NOMO-1 (cell line): Measurements from ENCODE around the gene COQ7.
A peak's percentile ranks its signal among the peaks of the same experiment; 100 is the strongest.

Source experiments
- DNase-seq, 2 experiments: peaks; one replicate each; lab custom pipeline; 2025; ENCODE audit not compliant: unreplicated experiment in 2 of 2; lab: John Stamatoyannopoulos, UW

COQ7 gene

DNA sequence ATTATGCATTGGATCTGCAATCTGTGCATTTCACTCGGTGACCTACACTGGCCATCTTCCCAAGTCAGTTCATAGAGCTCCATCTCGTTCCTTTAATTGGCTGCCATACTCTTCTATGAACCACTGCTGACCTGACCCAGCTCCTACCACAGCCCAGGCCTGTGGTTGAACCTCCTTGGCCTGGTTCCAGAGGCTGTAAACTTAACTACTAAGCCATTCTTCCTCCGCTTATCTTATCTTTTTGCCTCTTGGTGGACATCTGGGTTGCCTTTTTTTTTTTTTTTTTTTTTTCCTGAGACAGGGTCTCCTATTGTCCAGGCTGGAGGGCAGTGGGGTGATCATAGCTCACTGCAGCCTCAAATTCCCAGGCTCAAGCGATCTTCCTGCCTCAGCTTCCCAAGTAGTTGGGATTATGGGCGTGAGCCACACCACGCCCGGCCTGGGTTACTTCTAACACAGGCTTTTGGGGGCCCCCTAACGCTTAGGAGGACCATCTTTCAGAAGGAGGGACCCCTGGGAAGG lies 18.3 kb downstream of the COQ7 start:
- peak in 1 of 2 experiments; percentile 27 for DNase-seq

DNA sequence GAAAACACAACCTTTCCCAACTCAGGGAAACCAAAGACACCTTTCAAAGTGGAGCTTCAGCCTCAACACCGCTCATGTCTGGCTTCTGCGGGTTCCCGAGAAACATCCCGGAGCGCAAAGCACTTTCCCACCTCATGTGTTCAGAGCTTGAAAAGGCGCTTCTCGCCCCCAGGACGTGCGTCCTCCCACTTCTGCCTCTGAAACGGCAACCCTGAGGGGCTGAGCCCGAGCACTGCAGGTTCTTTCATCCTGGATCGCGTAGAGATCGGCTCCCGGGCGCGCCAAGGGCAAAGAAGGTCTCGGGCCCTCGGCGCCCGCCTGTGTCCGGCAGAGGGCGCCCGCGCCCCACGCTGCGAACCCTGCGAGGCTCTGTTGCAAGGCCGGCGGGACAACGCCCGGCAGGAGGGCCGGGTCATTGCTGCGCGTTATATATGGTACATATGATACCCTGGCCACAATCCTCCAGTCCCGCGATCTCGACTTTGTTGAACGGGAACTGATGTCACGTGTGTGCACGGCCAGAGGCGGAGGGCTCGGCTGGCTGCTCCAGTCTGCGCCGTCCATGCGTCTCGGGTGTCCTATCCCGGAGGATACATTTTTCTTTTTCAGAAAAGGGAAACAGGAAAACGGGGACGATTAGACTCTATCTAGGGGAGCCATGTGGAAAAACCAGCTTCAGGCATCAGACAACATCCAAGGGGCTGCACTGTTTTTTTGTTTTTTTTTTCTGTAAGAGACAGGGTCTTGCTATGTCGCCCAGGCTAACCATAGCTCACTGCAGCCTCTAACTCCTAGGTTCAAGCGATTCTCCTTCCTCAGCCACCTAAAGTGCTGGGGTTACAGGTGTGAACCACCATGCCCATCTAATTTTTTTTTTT lies 19.1 kb downstream of the COQ7 start:
- DNase-seq: peak; percentile 90 to 96

DNA sequence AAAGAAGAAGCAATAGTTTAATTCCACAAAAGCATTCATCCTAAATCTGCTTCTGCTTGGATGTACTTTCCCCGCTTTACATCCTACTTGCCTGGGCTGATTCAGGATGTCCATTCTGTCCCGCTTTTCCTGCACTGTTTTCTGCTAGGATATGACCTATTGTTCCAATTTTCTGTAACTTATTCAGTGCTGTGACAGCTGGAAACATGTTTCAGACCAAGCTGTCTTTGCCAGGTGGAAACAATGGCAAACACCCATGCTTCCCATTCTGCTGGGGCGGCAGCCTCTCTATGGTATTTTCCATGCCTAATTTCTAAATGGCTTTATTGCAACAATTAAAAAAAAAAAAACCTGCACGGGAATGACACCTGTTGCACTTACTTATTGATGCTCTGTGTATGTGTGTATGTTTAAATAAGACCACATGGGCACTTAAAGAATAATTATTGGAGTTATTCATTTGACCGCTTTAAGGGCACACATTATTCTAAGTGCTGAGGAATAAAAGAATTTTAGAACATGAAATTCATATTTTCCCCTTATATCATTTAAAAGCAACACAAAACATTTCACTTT lies 21.0 kb downstream of the COQ7 start:
- DNase-seq: no peak

DNA sequence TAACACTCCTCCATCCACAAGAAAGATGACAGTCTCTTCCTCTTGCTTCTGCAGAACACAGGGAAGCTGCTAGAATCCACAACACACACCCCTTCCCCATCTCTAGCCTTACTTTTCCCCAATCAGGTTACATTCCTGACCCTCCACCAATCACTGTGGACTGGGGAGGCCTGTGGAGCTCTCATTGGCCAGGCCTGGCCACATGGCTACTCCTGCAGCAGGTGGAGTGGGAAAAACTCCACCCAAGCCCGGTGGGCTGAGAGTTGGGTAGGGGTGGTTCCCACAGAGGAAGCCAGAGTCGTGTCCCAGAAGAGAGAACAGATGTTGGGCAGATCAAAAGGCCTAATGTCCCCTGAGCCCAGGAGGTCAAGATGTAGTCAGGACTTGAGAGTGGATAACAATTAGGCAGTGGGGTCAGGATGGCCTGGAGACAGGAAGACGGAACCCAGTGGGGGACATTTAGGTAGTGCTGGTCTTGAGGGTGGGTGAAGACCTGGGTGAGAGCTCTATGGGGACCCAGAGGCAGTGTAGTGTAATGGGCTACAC lies 22.1 kb downstream of the COQ7 start:
- DNase-seq: no peak

DNA sequence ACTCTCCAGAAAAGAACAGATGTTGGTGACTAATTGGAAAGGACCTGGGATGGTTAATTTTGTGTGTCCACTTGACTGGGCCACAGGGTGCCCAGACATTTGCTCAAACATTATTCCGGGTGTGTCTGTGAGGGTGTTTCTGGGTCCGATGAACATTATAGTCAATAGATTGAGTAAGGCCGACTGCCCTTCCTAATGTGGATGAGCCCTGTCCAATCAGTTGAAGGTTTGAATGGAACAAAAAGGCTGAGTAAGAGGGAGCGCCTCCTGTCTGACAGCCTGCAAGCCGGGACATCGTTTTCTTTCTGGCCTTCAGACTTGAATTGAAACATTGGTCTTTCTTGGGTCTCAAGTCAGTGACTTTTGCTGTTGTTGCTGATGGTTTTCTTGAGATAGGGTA lies 23.5 kb downstream of the COQ7 start:
- no peak for DNase-seq

DNA sequence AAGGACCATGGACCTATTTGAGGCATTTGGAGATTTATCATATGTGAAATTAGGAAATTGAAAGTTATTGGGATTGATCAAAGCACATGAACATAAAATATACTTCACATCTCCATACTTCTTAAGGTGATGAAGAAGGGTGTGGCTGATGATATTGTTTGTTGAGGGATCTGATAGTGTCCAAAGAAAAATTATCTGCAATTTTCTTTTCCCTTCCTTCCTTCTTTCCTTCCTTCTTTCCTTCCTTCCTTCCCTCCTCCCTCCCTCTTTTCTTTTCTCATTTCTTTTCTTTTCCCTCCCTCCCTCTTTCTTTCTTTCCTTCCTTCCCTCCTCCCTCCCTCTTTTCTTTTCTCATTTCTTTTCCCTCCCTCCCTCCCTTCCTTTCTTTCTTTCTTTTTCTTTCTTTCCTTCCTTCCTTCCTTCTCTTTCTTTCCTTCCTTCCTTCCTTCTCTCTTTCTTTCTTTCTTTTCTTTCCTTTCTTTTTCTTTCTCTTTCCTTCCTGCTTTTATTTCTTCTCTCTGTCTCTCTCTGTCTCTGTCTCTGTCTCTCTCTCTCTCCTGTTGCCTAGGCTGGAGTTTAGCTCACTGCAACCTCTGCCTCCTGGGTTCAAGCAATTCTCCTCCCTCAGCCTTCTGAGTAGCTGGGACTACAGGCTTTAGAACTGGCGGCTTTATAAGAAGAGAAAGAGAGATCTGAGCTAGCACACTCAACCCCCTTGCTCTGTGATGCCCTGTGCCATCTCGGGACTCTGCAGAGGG lies 25.4 kb downstream of the COQ7 start:
- DNase-seq: no peak

DNA sequence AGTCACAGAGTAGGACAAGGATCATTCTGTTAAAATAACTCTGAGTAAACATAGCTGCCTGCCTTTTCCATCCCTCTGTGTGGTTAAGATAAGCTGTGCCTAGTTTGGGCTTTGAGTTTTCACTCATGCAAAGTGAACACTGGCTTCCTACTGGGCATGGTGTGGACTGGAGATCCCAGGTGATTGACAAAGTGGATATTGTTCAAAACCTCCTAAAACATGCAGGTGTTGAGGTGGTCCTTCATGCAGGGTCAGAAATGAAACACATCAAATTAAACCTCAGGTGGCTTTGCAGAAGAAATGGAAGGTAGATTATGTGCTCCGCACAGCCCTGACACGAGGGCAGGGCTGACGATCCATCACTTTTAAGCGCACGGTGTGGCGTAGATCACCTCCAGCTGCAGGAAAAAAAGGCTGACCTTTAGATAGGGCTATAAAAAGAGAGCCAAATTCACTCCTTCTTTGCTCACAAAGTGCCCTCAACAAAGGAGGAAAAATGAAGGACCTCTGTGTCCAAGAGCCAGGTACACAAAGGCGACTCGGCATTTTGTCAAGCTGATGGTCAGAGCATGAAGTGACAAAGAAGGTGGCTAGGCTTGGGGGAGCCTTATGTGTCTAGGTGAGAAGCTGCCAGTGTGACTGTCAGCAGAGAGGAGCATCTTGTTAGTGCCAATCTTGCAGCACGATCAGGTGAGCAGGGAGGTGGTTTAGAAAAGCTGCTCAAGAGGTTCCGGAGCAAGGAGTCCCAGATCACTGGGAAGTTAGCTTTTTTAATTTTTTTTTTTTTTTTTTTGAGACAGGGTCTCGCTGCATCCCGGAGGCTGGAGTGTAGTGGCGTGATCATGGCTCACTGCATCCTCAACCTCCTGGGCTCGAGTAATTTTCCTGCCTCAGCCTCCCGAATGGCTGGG lies 26.5 kb downstream of the COQ7 start:
- DNase-seq: no peak

DNA sequence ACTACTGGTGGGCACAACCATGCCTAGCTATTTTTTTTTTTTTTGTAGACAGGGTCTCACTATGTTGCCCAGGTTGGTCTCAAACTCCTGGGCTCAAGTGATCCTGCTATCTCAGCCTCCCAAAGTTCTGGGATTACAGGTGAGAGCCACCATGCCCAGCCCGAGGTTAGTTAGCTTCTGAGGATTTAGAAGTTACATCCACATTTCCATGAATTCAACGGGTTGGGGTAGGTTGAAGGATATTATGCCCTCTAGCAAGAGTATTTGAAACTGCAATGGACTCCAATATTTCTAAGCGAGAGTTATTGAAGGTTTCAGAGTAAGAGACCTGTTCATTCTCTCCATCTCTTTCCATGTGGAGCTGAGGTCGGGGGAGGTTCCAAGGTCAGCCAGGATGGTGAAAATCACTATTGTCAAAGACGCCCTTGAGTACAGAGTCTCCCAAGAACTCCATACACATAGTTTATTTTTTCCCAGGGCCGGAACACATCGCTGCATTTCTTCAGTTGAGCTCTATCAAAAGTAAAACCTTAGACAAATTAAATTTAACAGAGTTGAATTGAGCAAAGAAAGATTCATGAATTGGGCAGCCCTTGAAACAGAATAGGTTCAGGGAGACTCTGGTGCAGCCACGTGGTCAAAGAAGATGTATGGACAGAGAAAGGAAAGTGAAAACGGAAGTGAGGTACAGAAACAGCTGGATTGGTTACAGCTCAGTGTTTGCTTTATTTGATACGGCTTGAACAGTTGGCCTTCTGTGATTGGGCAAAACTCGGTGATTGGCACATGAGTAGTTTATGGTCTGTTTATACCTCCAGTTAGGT lies 27.3 kb downstream of the COQ7 start:
- DNase-seq: peak; percentile 63 to 94

DNA sequence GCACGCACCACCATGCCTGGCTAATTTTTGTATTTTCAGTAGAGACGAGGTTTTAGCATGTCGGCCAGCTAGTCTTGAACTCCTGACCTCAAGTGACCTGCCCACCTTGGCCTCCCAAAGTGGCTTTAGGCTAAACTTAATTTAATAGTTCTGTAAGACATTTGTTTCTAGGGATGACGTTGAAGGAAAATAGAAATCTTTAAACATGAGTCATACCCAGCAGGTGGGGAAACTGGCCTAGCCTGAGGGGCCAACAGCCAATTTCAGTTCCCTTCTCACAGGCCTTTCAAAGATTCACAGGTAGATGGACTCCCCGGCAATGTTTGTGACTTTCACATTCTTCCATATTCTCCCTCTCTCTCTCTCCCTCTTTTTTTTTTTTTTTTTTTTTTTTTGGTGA lies 28.2 kb downstream of the COQ7 start:
- peak in 1 of 2 experiments; percentile 44 for DNase-seq

DNA sequence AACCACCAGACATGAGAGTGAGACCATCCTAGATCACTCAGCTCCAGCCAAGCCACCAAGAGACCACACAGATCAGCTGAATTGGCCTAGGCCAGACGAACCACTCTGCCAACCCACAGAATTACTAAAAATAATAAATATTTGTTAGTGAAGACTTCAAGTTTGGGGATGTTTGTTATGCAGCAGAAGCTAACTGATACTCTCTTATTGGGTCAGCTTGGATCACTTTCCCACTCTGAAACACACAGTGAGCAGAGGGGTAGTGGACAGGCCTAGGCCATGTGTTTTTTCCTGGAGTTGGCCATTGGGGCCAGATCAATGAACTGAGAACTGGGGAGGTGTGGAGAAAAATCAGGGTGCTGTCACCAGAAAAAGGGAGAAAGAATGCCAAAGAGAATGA lies 30.8 kb downstream of the COQ7 start:
- DNase-seq: no peak

DNA sequence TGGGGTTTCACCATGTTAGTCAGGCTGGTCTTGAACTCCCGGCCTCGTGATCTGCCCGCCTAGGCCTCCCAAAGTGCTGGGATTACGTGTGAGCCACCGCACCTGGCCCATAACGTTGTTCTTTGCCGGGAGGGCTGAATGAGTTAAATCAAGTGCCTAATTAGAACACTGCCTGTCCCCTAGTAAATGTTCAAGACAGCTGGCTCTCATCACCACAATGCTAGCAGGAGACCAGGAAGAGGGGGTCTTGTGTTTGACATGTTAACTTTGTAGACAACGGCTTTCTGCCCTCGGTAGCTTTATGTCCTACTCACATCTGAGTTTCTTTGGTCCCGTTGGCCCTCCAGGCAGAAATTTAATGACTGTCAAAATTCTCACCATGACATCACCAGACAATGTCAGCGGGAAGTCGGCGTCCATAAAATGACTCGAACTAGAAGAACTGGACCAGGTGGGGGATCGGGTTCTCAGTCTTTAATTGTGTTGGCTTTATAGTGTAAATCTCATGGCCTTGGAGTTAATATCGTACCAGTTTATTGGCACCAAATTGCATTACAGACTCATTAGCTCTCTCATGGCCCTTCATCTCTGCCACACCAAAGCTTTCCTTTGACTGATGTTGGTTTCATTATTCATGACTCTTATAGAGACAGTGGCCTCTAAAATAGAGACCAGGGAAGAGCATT lies 34.9 kb downstream of the COQ7 start:
- DNase-seq: no peak

DNA sequence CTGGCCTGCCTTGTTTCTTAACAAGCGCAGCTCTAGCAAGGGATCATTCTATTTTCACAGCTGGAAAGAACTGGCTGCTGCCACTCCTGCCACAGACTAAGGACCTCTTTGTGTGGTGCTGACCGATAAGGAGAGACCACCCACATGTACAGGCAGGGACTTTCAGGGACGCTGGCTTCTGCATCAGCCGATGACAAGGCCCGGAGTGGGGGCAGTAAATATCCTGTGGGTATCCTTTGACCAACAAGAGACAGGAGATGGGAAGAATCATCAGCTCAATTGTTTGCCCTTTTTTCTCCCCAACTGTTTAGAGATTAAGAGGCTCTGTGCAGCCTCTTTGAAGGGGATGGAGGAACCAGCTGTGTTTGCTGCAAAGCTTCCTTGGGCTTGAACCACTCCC lies 37.2 kb downstream of the COQ7 start:
- no peak for DNase-seq

DNA sequence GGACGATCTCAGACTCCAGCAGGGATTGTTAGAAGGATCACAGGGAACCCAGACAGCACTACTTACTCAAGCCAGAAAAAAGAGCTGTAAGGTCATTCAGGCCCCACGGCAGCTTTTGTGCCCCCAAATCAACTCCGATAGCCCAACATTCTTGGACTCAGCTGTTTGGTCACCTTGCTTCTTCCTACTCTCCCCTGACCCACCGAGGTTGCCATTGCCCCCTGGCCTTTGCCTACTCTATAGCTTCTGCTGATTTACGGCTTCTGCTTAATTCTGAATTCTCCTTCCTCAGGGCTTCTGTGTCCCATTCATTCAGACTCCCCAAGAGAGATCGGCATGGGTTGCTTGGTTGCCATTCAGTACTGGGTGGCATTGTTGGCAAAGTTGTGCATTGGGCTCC lies 37.7 kb downstream of the COQ7 start:
- no peak for DNase-seq

DNA sequence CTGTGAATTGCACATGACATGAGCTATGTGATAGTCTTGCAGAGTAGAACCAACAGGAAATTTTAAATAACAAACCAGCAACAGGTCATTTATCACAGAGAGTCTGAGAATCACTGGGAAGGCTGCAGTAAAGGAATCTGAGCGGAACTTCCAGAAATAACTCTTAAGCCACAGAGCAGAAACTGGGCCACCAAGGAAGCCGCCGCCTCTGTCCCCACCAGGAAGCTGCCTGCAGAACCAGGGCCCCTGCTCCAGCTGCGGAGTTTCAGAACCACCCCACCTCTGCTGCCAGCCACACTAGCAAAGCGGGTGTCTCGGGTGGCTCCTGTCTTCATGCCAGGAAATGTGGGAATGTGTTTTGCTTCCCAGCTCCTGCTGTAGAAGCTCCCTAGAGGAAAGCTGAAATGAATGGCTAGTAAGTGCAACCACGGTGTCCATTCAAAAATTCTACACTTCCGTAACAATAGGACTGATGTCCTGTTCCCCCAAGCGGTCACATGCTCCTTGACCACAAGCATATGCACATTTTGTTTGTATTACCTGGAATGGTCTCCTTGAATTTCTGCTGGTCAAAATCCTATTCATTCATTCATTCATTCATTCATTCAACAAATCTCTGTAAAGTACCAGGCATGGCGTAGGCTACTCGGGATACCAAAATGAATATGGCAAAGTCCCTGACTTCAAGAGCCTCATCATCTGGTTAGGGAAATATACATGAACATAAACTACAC lies 38.6 kb downstream of the COQ7 start:
- peak in 1 of 2 experiments; percentile 9 for DNase-seq

DNA sequence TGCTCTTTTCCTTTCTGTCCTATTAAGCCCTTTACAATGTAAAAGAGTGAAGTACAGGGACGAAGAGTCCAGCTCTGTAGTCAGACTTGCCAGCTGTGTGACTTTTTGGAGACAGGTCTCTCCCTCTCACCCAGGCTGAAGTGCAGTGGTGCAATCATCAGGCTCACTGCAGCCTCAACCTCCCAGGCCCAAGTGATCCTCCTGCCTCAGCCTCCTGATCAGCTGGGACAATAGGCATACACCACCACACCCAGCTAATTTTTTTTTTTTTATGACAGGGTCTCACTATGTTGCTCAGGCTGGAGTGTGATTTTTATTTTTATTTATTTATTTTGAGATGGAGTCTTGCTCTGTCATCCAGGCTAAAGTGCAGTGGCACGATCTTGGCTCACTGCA lies 39.2 kb downstream of the COQ7 start:
- DNase-seq: no peak

DNA sequence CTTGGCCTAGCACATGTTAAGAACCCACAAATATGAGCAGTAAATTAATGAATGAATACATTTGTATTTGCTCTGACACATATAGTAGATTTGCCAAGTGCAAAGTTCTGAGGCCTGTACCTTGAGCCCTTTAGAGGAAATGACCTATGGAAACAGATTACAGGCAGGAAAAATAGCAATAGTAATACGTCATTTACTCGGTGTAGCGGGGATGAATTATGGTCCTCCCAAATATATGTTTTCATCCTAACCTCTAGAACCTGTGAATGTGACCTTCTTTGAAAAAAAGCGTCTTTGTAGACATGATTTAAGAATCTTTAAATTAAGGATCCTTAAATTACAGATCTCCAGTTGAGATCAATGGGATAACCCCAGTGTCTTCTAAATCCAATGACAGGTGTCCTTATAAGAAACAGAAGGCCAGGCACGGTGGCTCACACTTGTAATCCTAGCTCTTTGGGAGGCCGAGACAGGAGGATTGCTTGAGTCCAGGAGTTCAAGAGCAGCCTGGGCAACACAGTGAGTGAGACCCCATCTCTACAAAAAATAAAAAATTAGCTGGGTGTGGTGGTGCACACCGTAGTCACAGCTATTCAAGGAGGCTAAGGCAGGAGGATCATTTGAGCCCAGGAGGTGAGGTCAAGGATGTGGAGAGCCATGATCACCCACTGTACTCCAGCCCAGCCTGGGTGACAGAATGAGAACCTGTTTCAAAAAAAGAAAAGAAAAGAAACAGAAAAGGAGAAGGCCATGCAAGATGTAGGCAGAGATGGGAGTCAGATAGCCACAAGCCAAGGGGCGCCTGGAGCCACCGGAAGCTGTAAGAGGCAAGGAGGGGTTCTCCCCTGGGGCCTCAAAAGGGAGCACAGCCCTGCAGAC lies 41.2 kb downstream of the COQ7 start:
- DNase-seq: no peak

DNA sequence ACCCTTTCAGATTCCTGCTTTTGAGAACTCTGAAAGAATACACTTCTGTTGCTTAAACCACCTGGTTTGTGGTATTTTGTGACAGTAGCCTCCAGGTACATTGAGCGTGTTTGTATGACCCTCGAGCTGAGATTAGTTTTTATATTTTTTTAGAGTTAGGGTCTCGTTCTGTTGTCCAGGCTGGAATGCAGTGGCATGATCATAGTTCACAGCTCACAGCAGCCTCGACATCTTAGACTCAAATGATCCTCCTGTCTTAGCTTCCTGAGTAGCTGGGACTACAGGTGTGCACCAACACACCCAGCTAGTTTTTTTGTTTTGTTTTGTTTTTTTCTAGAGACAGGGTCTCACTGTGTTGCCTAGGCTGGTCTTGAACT lies 41.9 kb downstream of the COQ7 start:
- no peak for DNase-seq
